HL-60/S4 (cell line): ENCODE results near the gene ZFAND3.
"Not testable (repeated sequence)": the region's sequence is repeated elsewhere in the genome, so short reads cannot be mapped to it uniquely, and the experiment has no call there.

Source experiments
- in situ Hi-C: fragments of 300-500 bp; cut with MboI; formaldehyde crosslinking; loops from 2 replicates; pipeline ENCODE4 v1.14.3; 2022; ENCODE audit warnings: low sequenced_read_pairs

Gene ZFAND3

DNA sequence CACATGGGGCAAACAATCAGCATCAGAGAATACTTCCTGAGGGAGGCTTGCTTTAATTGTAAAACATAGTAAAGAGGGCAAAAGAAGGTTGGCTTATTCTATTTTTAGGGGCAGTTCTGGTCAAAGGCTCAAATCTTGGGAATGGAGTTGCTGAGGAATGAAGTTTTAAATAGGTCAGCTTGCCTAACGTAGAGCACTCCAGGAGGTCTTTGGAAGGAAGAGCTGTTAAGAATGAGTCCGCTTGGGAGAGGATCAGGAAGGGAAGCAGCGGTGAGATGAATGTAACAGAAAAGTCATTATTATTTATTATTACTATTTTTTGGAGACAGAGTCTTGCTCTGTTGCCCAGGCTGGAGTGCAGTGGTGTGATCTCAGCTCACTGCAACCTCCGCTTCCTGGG, 108.7 kb downstream of the ZFAND3 start:
- in situ Hi-C loops: no loop called here

DNA sequence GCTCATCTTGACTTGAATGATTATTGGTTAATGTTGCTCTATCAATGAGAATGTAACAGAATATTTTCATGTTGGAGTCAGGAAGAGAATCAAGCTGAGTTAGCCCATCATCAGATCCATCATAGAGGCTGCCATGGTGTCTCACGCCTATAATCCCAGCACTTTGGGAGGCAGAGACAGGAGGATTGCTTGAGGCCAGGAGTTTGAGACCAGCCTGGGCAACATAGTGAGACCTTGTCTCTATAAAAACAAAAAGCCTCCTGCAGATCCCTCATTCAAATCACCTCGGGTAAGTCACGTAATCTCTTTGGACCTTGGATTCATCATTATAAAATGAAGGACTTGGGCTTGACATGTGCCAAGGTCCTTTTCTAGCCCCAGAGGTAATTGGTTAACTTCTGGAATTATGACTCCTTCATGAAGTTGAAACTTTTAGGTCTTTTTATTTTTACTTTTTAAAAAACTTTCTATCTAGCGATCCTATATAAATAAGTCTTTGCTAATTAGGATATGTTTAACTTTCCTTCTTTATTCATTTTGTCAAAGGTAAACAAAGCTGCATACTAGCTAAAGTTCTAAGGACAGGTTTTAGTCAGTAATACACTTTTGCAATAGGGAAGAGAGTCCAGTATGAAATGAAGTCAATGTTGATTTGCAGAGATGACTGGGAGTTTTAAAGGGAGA, 110.9 kb downstream of the ZFAND3 start:
- in situ Hi-C loops: no loop called here

DNA sequence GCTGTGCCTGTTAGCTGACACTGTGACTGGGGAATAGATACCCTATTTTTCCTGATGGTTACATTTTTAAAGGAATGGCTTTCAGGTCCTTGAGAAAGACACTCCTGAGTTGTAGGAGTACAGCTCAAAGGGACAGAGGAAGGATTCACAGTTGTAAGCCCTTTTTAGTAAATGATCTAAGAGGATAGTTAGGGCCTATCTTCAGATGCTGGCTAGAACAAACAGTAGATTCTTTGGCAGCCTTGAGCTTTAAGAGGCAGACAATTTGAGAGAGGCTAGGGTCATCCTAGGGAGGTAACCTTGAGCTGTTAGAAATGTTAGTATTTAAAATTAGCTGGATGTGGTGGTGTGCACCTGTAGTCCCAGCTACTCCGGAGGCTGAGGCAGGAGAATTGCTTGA, 111.5 kb downstream of the ZFAND3 start:
- in situ Hi-C loops: no loop called here

DNA sequence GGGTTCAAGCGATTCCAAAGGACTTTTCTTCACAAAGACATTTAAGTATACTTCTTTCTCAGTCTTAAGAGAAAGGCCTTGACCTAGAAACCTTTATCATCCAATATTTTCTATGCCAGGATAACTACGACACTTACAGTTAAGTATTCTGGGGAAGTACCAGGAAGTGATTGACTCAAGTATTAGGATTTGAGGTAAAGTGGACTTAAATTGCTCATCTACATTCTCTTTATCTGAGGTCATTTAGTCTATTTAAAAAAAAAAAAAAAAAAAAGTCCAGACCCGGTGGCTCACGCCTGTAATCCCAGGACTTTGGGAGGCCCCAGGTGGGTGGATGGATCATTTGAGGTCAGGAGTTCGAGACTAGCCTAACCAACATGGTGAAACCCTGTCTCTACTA, 114.7 kb downstream of the ZFAND3 start:
- in situ Hi-C loops: no loop called here

DNA sequence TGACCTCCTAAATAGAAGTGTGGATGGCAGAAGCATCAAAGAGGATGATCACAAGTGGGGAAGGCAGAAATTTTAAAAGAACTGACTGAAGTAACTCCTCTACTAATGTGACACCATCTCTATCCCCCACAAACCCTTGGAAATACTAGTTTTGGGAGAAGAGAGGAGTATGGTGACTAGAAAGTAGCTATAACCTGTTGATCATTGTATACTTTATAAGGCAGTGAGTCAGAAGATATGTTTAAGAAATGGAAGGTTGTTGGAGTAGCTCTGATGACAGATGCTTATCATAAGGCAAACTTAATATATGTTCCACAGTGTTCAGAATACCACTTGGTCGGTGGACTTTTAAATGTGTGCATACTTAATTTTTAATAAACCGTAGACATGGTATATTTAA, 116.6 kb downstream of the ZFAND3 start:
- in situ Hi-C loops: no loop called here

DNA sequence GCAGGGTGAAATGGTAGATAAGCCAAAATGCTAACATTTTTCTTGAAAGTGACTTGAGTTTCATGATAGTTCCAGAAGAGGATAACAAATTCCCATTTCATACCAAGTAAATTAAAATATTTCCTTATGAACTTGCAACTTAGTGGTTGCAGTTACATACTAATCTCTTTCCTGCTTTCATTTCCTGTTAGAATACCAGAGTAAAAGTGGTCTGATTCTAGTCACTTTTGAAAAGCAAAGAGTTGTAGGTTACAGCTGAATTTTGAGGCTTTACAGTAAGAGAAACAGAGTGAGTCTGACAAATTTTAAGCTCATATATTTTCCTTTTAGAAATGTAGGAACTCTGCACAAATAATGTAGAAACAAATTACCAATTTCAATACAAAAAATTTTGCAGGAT, 117.4 kb downstream of the ZFAND3 start:
- in situ Hi-C loops: no loop called here

DNA sequence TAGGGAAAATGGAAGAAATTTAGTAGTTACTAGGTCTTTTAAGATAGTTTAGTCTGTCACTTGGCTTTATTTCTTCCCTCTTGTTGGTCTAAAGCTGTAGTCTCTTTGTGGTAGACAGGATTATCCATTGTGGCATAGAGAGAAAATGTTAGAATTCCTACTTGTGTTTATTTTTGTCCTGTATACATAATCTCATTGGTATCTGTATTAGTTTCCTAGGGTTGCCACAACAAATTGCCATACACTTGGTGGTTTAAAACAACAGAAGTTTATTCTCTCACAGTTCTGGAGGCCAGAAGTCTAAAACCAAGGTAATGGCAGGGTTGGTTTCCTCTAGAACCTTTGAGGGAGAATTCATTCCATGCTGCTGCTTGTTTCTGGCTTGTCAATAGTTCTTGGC, 119.4 kb downstream of the ZFAND3 start:
- in situ Hi-C loops: no loop called here

DNA sequence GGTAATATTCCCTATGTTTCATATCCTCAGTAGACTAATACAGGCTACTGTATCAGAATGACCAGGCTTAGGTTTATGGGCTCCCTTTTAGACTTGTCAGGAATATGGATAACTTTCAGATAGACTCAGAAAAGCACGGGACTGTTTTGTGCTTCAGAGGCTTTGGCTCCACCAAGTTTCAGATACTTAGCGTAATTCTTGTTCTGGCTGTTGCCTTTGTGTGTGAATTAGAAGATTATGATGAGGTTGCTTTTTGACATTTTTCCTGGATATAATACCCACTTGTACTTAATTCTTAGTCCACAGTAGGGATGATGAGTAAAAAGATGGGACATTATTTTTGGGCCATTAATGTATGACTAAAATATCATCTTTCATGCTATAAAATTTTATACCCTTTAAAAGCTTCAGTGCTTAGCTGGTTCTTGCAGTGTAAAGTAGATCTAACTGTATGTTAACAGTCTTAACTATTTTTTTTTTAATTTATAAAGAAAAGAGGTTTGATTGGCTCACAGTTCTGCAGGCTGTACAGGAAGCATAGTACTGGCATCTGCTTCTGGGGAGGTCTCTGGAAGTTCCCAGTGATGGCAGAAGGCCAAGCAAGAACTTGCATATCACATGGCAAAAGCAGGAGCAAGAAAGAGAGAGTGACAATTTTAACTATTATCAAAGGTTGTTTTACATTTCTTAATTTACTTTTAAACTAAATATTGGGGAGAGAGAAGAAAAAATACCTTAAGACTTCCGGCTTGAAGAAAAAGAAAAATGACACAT, 120.7 kb downstream of the ZFAND3 start:
- in situ Hi-C loops: no loop called here

DNA sequence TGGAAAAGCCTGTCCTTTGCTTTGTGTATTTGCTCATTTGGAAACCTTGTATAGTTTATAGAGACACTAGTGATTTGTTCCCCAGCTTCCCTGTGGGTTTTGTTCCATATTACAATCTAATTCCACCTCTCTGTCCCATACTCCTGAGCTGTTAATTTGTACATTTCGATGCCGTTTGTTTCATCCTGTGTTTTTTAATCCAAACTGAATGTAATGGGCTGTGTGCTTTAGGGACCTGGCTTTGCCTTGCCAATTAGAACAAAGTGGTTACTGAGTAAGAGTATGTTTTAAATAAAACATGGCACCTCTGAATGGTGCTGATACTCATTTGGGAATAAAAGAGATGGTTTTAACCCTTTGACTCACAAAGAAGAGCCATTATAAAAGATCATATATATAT, 122.3 kb downstream of the ZFAND3 start:
- in situ Hi-C loops: no loop called here

DNA sequence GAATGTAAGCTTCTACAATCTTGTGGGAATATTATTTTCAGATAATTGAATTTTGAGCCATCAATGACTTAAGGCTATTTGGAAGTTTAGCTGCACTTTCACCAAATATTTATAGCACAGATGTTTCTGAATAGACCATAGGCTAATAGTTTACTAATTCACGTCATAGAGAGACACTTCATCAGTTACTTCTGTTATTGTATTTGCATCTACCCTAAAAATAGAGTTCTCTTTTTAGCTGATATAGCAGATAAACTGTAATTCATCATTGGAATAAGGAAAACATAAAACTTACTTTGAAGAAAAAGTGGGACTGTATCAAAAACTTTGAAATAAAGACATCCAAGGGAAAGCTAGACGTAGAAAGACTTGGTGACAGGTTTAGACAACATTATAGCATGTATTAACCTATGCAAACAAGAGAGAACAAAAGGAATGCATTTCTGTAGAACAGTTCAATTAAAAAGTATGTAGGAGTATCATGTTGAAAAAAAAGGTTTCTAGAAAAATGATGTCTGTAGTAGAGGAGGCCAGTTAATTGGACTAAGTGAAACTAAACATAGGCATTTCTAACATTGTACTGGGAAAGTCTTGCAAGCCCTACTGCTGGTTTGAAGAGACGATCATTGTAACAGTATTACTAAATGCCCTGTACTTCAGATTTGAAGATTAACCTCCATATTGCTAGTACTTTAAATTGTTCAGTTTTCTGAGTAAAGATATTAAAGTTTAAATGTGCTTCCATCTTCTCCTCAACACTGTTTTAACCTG, 123.3 kb downstream of the ZFAND3 start:
- in situ Hi-C loops: no loop called here

DNA sequence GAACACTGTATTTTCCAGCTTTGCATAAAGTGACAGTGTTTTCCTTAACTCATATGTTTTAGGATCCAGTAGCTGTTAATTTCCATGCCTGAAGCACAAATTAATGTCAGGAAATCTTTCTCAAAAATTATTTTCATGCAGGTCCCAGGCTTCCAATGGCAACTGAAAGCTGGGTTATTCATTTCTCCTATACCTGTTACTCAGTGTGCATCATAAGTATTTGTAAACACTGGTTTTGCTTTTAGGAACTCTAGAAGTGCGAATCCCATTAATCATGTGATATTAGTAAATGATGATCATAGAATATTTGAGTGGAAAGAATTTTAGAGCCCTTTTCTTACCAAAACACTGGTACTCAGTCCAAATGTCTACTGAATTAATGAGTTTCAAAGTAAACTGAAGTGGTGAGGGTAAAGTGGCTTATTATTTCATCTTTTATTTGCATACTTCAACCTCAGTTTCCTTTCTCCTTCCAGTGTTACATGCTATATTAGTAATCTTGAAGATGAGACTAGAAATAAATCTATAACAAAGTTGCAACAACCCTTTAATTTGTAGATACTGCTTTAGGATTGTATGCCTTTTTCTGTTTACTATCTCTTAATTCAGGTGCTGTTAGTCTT, 124.0 kb downstream of the ZFAND3 start:
- in situ Hi-C loops: no loop called here

DNA sequence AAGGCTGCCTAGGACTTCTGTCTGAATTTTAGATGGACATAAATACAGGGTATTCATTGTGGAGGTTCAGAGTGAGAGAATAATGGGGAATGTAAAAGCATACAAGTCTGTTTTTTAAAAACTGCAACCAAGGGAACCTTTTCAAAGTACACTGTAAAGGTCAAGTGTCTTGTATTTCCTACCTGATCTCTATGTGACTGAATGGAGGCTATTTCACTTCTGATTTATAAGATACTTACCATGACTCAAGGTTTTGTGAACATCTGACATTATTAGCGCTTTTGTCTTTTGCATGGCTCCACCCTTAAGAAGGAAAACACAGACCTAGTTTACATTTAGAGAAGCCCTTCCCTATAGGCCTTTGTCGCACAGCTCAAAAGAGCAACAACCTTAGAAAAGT, 126.5 kb downstream of the ZFAND3 start:
- in situ Hi-C loops: no loop called here

DNA sequence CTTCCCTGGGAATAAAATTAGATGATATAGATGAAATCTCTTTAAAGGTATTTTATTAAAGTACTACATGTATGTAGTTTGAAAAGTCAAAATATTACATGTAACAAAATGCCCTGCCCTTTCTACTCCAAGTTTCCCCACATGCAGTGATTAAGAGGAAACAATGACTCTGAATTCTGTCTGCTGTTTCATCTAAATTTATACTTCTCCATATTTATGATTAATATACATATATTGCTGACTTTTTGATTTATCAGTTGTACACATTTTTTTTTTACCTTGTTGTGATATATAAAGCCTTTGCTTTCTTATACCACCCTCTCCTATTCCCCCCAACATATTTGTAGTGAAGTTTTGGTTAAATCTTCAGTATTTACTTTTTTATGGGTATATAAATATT, 127.9 kb downstream of the ZFAND3 start:
- in situ Hi-C loops: no loop called here

DNA sequence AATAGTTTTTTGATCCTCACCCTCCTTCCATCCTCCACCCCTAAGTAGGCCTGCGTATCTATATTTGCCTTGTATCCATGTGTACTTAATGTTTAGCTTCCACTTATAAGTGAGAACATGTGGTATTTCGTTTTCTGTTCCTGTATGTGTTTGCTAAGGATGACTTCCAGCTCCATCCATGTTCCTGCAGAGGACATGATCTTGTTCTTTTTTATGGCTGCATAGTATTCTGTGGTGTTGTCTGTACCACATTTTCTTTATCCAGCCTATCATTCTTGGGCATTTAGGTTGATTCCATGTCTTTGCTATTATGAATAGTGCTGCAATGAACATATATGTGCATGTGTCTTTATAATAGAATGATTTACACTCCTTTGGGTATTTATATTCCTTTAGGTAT, 129.1 kb downstream of the ZFAND3 start:
- in situ Hi-C loops: not testable (repeated sequence)

DNA sequence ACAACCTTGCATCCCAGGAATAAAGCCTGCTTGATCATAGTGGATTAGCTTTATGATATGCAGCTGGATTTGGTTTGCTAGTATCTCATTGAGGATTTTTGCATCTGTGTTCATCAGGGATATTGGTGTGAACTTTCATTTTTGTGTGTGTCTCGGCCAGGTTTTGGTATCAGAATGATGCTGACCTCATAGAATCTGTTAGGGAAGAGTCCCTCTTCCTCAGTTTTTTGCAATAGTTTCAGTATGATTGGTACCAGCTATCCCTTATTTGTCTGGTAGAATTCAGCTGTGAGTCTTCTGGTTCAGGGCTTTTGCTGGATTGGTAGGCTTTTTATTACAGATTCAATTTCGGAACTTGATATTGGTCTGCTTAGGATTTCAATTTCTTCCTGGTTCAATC, 132.5 kb downstream of the ZFAND3 start:
- in situ Hi-C loops: no loop called here

DNA sequence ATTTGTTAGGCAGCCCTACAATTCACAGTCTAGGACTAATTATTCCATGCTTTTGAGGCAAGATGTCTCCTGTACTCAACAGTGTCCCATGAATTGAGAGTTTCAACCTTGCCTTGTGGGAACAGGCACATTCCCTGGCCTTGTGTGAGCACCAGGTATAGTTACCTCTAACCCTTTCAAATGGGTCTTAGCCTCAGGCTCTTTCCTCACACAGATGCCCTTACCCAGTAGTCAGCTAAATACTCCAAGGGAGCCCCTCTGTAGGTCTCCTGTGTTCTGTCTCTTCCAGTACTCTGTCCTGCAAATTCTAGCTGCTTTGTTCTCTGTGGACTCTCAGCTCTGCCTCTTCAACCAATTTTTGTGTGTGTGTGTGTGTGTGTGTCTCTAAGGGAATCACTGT, 135.3 kb downstream of the ZFAND3 start:
- in situ Hi-C loops: no loop called here

DNA sequence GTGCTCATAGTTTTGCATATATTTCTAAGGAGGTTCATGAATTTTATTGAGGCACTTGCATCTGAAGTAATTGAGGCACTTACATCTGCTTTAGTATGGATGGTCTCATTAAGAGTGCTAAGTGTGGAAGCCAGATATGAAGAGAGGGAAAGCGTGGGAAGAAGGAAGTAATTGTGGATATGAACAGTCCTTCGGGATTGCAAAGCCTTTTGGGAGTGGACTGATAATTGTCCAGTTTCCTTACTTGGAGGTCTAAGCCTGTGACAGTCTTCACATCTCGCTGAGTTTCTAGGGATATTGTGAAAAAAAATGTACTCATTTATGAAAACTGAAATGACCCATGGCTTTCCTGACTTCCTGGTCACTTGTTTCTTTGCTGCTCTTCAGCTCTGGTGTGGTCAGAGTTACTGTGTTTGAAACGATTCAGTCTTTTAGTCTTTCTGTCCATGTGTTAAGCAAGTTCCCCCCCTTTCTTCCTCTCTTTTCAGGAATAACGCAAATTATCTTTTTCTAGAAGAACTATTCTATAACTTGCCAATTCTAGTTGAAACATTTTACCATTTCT, 137.3 kb downstream of the ZFAND3 start:
- in situ Hi-C loops: no loop called here

DNA sequence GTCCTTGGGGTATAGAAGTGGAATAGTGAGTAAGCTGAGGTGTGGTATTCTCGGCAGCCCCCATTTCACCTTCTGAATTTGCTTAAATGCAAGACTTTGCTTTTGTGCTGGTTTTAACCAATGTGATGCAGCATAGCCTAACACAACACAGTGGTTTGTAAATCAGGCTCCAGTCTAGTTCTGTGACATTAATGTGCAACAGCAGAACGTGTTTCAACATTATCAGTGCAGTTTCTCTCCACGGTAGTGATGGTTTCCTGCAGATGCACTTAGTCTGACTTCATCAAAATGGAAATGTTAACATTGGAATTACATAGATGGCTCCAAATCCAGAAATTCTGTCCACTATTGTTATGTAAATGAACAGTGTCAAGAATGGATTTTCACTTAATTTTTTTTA, 139.5 kb downstream of the ZFAND3 start:
- in situ Hi-C loops: no loop called here

DNA sequence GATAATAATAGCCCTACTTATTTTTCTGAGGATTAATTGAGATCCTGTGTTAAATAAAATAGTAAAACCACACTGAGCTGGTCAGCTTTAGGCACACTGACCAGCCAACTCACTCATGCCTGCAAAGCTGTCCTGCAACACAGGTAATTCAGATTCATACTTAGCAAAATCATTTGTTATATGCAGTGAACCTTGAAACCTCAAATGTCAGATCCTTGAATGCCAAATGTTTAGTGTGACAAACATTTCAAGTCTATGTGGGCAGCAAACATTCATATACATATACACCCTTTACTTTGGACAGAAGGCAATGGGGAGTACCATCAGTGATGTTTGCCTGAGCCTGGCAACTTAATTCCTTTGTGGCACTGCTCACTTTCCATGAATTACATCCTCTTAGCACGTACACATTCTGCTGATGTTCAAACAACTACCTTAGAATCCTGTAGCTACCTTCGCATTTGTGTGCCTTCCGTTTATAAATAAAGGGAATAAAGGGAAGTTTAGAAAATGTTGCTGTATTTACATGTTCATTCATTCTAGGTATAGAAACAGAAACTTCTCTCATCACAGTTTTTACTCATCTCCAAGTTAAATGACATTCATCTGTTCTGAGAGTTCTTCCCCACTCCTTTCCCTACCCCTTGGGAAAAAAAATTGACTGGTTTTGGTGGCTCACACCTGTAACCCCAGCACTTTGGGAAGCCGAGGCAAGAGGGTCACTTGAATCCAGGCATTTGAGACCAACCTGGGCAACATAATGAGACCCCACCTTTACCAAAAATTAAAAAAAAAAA, 140.8 kb downstream of the ZFAND3 start:
- in situ Hi-C loops: no loop called here

DNA sequence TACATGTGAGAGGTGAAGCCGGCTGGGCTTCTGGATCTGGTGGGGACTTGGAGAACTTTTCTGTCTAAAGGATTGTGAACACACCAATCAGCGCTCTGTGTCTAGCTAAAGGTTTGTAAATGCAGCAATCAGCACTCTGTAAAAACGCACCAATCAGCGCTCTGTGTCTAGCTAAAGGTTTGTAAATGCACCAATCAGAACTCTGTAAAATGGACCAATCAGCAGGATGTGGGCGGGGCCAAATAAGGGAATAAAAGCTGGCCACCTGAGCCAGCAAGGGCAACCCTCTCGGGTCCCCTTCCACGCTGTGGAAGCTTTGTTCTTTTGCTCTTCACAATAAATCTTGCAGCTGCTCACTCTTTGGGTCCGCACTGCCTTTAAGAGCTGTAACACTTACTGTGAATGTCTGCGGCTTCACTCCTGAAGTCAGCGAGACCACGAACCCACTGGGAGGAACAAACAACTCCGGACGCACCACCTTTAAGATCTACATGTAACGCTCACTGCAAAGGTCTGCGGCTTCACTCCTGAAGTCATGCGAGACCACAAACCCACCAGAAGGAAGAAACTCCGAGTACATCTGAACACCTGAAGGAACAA, 143.1 kb downstream of the ZFAND3 start:
- in situ Hi-C loops: not testable (repeated sequence)
